Measurements from ENCODE around the gene UBR3.

Gene UBR3

GRCh38 chr2:169840747-169841142 is 13.5 kb downstream of the UBR3 start:
- TF ChIP-seq GATA2 (IDR thresholded peaks at IDR 0.05; ENCODE audit: low read depth, low read length) (no peak), GATA3 (IDR thresholded peaks at IDR 0.05; ENCODE audit: low read depth, low read length) (no peak)

- TF ChIP-seq GATA2 (IDR thresholded peaks at IDR 0.05; ENCODE audit: low read depth, low read length) (no peak), GATA3 (IDR thresholded peaks at IDR 0.05; ENCODE audit: low read depth, low read length) (no peak)
These were observed 17.8 kb downstream of the UBR3 start for GRCh38 chr2:169845016-169845415.

DNA sequence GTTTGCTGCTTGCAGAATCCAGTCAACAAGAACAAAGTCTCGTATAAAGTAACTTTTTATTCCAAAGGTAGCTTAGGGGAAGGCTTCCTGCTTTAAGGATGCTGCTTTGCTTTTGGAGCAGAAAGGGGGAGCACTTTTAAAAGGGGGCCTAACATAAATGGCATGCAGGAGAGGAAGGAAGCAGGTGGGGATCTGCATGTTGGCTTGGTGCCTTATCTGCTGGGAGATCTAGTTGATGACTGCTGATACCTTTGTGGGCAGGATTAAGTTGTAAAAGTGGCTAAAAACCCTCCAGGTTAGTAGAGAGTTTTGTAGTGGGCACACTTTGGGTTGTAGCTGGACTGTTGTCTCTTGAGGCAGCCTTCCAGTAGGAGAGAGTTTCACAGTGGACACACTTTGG is 22.5 kb downstream of the UBR3 start:
- TF ChIP-seq GATA2 (IDR thresholded peaks at IDR 0.05; ENCODE audit: low read depth, low read length) = peak; percentile 18; the same call in 1 of the 2 replicates
- TF ChIP-seq GATA3 (IDR thresholded peaks at IDR 0.05; ENCODE audit: low read depth, low read length) = no peak

DNA sequence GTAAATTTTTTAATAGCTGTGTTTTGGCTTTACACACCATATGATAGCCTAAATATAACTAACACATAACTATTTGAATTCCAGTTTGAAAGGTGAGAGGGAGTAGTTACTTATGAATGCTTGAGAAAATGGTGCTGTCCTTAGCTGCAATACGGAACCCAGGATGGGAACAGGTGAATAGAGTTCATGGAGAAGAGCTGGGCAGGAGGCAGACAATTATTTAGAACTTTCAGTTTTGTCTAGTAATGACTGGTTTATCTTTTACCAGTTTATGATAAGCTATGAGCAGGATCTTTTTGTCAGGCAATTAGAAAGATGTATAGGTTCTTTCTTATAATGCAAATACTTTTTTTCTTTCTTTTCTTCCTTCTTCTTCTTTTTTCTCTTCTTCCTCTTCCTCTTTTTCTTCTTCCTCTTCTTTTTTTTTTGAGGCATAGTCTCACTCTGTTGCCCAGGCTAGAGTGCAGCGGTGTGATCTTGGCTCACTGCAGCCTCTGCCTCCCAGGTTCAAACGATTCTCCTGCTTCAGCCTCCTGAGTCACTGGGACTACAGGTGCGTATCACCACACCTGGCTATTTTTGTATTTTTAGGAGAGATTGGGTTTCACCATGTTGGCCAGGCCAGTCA is 25.9 kb downstream of the UBR3 start:
- TF ChIP-seq GATA3 (IDR thresholded peaks at IDR 0.05; ENCODE audit: low read depth, low read length) = no peak
- no peak for TF ChIP-seq GATA2 (IDR thresholded peaks at IDR 0.05; ENCODE audit: low read depth, low read length)

GRCh38 chr2:169859423-169859822 is 32.2 kb downstream of the UBR3 start:
- TF ChIP-seq GATA3 (IDR thresholded peaks at IDR 0.05; ENCODE audit: low read depth, low read length) (no peak), GATA2 (IDR thresholded peaks at IDR 0.05; ENCODE audit: low read depth, low read length) (no peak)

- no peak for TF ChIP-seq GATA3 (IDR thresholded peaks at IDR 0.05; ENCODE audit: low read depth, low read length)
- no peak for TF ChIP-seq GATA2 (IDR thresholded peaks at IDR 0.05; ENCODE audit: low read depth, low read length)
These were observed 32.9 kb downstream of the UBR3 start for GRCh38 chr2:169860149-169860548.

- TF ChIP-seq GATA3 (IDR thresholded peaks at IDR 0.05; ENCODE audit: low read depth, low read length) = no peak
- no peak for TF ChIP-seq GATA2 (IDR thresholded peaks at IDR 0.05; ENCODE audit: low read depth, low read length)
These were observed 35.6 kb downstream of the UBR3 start for GRCh38 chr2:169862816-169863215.

GRCh38 chr2:169865492-169865891 is 38.2 kb downstream of the UBR3 start:
- TF ChIP-seq GATA2 (IDR thresholded peaks at IDR 0.05; ENCODE audit: low read depth, low read length) (no peak), GATA3 (IDR thresholded peaks at IDR 0.05; ENCODE audit: low read depth, low read length) (no peak)

- TF ChIP-seq GATA2 (IDR thresholded peaks at IDR 0.05; ENCODE audit: low read depth, low read length) (no peak), GATA3 (IDR thresholded peaks at IDR 0.05; ENCODE audit: low read depth, low read length) (no peak)
These were observed 40.3 kb downstream of the UBR3 start for GRCh38 chr2:169867579-169867978.

DNA sequence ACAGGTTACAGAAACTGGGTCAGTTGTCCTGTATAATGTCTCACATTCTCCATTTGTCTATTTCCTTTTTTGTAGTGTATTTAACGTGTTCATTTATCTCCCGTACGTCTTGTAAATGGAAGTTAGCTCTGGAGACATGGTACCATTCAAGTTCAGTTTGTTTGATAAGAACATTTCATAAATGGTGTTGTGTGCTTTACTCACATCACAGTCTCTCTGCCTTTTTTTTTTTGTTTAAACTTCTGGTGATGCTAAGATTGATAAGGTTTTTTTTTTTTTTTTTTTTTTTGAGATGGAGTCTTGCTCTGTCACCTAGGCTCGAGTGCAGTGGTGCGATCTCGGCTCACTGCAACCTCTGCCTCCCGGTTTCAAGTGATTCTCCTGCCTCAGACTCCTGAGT is 41.7 kb downstream of the UBR3 start:
- TF ChIP-seq GATA2 (IDR thresholded peaks at IDR 0.05; ENCODE audit: low read depth, low read length) = 0 out of 2 replicates have a peak, but pooled peaks have one; percentile 8
- TF ChIP-seq GATA3 (IDR thresholded peaks at IDR 0.05; ENCODE audit: low read depth, low read length) = 0 out of 2 replicates have a peak, but pooled peaks have one; percentile 41

DNA sequence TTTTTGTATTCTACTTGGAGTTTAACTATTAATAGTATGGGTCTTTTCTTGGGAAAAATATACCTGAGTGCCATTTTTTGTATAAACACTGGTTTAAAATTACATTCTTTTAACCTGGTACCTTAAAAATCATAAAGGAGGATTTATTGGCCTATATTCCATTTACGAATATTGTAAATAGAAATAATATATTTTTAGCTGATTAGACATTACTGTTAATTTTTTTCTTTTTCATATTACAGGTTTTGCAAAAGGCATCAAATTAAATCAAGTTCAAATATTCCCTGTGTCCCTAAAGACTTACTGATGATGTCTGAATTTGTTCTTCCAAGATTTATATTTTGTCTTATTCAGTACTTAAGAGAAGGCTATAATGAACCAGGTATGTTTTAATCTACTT is 44.7 kb downstream of the UBR3 start:
- no peak for TF ChIP-seq GATA2 (IDR thresholded peaks at IDR 0.05; ENCODE audit: low read depth, low read length)
- TF ChIP-seq GATA3 (IDR thresholded peaks at IDR 0.05; ENCODE audit: low read depth, low read length) = no peak

DNA sequence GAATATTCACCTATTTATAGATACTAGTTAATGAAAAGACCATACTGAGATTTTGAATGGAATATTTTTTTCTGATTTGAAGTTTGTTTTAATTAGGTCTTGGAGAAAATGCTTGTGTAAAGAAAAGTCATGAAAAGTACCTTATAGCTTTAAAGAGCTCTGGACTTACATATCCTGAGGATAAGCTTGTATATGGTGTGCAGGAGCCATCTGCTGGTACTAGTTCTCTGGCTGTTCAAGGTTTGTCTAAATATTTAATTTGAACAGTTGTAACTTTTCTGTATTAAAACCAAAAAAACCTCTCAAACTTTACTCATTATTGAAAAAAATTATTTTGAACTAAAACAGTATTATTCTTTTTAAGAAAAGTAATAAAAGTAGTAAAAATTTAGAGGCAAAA is 50.1 kb downstream of the UBR3 start:
- no peak for TF ChIP-seq GATA2 (IDR thresholded peaks at IDR 0.05; ENCODE audit: low read depth, low read length)
- no peak for TF ChIP-seq GATA3 (IDR thresholded peaks at IDR 0.05; ENCODE audit: low read depth, low read length)

GRCh38 chr2:169887120-169887519 is 59.9 kb downstream of the UBR3 start:
- no peak for TF ChIP-seq GATA2 (IDR thresholded peaks at IDR 0.05; ENCODE audit: low read depth, low read length)
- no peak for TF ChIP-seq GATA3 (IDR thresholded peaks at IDR 0.05; ENCODE audit: low read depth, low read length)

- TF ChIP-seq GATA3 (IDR thresholded peaks at IDR 0.05; ENCODE audit: low read depth, low read length) (no peak), GATA2 (IDR thresholded peaks at IDR 0.05; ENCODE audit: low read depth, low read length) (no peak)
These were observed 64.5 kb downstream of the UBR3 start for GRCh38 chr2:169891593-169892298.

DNA sequence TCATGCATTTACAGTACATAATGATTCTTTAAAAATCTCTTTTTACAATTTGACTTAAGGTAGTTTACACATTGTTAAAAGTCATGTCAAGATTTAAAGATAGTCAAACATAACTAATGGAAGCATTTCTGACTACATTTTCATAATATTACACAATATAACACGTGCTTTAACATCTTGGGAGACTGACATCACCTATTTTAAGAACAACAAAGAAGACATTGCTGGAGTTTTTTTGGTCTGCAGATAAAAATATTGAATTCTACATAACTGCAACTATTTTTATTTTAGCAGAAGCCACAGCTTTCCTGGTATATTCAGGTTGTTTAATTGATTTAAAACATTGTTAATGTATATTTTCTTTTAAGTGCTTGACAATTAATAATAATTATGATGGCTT is 65.7 kb downstream of the UBR3 start:
- TF ChIP-seq GATA2 (IDR thresholded peaks at IDR 0.05; ENCODE audit: low read depth, low read length) = no peak
- no peak for TF ChIP-seq GATA3 (IDR thresholded peaks at IDR 0.05; ENCODE audit: low read depth, low read length)

Measured in SH-SY5Y (cell line).